HepG2 (cell line): ENCODE data around the gene ELK1. TPM values are rescaled to one million over a fixed set of nuclear protein-coding genes. Genes with fewer than 3 reads are reported as not detected.

Experiments
- ATAC-seq: fragments of 200-7000 bp; cut with Tn5 transposase; 3 replicates; pipeline ENCODE4 v1.9.1; 2020; ENCODE audit warnings: mild to moderate bottlenecking, moderate library complexity
- BruUV-seq: library from RNA; stranded (reverse); fragments of 400-500 nt; replicated peaks from 2 replicates; lab custom pipeline; 2021; lab: Mats Ljungman, UMichigan
- CTCF ChIA-PET: fragments of 300-600 bp; formaldehyde crosslinking; extraction: SDS; loops from one replicate; lab custom pipeline; 2021; ENCODE audit warnings: low total read pairs, inconsistent platforms, low intra/inter-chr PET ratio; lab: Yijun Ruan, JAX
- POLR2A ChIA-PET: fragments of 350-600 bp; sonication (Branson Sonifier 250); formaldehyde crosslinking; loops from one replicate; lab custom pipeline; 2020; ENCODE audit warnings: antibody characterized with exemption, inconsistent platforms; lab: Yijun Ruan, JAX
- DNase-seq: peaks from one replicate; pipeline ENCODE4 v3.0.0-alpha.2; 2015; ENCODE audit warnings: low spot score
- FAIRE-seq: peaks from 3 replicates; lab custom pipeline; 2011; peaks lifted over from hg19 to GRCh38; lab: Jason Lieb, UNC
- H2AFZ ChIP-seq: one replicate; pipeline ENCODE4 v1.6.1; 2011; ENCODE audit warnings: low read length, inconsistent platforms
- H3K27ac ChIP-seq: fragments of 300-600 bp; 3 replicates; pipeline ENCODE4 v1.8.0; 2011; ENCODE audit warnings: mixed run types, mild to moderate bottlenecking, mixed read lengths, low read length, inconsistent platforms; ENCODE audit not compliant: insufficient read depth; ENCODE audit errors: extremely low read length
- H3K27me3 ChIP-seq, 2 experiments: fragments of 200-600 bp in 1 of 2; 2 replicates in 1 of 2; 3 replicates in 1 of 2; pipeline versions ENCODE4 v1.6.0 to v1.8.0; 2011; ENCODE audit warnings: low read length in 2 of 2, mild to moderate bottlenecking in 2 of 2, moderate library complexity in 2 of 2, inconsistent platforms in 1 of 2; ENCODE audit not compliant: insufficient read depth in 2 of 2, control insufficient read depth in 1 of 2
- H3K36me3 ChIP-seq, 2 experiments: fragments of 200-600 bp in 1 of 2; replicated peaks in 1 of 2; 2 replicates in 1 of 2; 3 replicates in 1 of 2; pipeline versions ENCODE4 v1.5.1 to v1.8.0; 2011; ENCODE audit warnings: low read length in 2 of 2, inconsistent platforms in 1 of 2; ENCODE audit not compliant: insufficient read depth in 2 of 2, control insufficient read depth in 1 of 2
- H3K4me1 ChIP-seq: 2 replicates; pipeline ENCODE4 v1.5.1; 2012; ENCODE audit warnings: low read length, inconsistent platforms; ENCODE audit not compliant: insufficient read depth
- H3K4me2 ChIP-seq: 2 replicates; pipeline ENCODE4 v1.6.0; 2011; ENCODE audit warnings: low read depth, low read length, inconsistent platforms
- H3K4me3 ChIP-seq, 3 experiments: fragments of 200-600 bp in 1 of 3; sonication (generic), shearing (Covaris generic) in 1 of 3; replicated peaks in 1 of 3; 2 replicates each; pipeline ENCODE4 v1.5.1; 2011 to 2016; ENCODE audit warnings: low read length in 3 of 3, inconsistent platforms in 2 of 3, low read depth in 2 of 3, mild to moderate bottlenecking in 2 of 3, control low read depth in 1 of 3, mixed read lengths in 1 of 3; ENCODE audit not compliant: insufficient read depth in 1 of 3
- H3K79me2 ChIP-seq: one replicate; pipeline ENCODE4 v1.6.1; 2011; ENCODE audit warnings: low read length, inconsistent platforms; ENCODE audit not compliant: insufficient read depth
- H3K9ac ChIP-seq: 2 replicates; pipeline ENCODE4 v1.6.0; 2011; ENCODE audit warnings: mild to moderate bottlenecking, low read depth, low read length, inconsistent platforms; ENCODE audit not compliant: insufficient read depth
- H3K9me3 ChIP-seq: 2 replicates; pipeline ENCODE4 v1.5.1; 2012; ENCODE audit warnings: mild to moderate bottlenecking, low read length
- H4K20me1 ChIP-seq: 2 replicates; pipeline ENCODE4 v1.6.0; 2011; ENCODE audit warnings: inconsistent platforms, mild to moderate bottlenecking, low read length, moderate library complexity; ENCODE audit not compliant: insufficient read depth
- ARID4A ChIP-seq: sonication (generic); formaldehyde crosslinking; IDR thresholded peaks from 2 replicates; pipeline ENCODE4 v1.5.0; 2020; ENCODE audit warnings: mild to moderate bottlenecking, missing genetic modification reagents, borderline replicate concordance
- ATF2 ChIP-seq: sonication (generic); formaldehyde crosslinking; IDR thresholded peaks from 2 replicates; pipeline ENCODE4 v1.4.0; 2020; ENCODE audit warnings: missing genetic modification reagents
- CAMTA2 ChIP-seq: sonication (generic); formaldehyde crosslinking; IDR thresholded peaks from 2 replicates; pipeline ENCODE4 v1.4.0; 2020; ENCODE audit warnings: mild to moderate bottlenecking, missing genetic modification reagents, borderline replicate concordance
- DNMT1 ChIP-seq: sonication (generic); formaldehyde crosslinking; IDR thresholded peaks from 2 replicates; pipeline ENCODE4 v1.5.1; 2020; ENCODE audit warnings: mild to moderate bottlenecking, missing genetic modification reagents
- FOXA3 ChIP-seq: IDR thresholded peaks from 2 replicates; pipeline ENCODE4 v1.6.1; 2016; ENCODE audit warnings: missing genetic modification reagents, missing compliant biosample characterization
- HOXA5 ChIP-seq: sonication (generic); formaldehyde crosslinking; IDR thresholded peaks from 2 replicates; pipeline ENCODE4 v1.4.0; 2020; ENCODE audit warnings: missing genetic modification reagents
- IKZF1 ChIP-seq: fragments of 450-650 bp; IDR thresholded peaks from 2 replicates; pipeline ENCODE4 v1.7.1; 2016
- MAFK ChIP-seq, 2 experiments: IDR thresholded peaks in 1 of 2; conservative IDR thresholded peaks in 1 of 2; 2 replicates each; pipeline ENCODE4 v1.6.1; 2011; ENCODE audit warnings: improper control_type of control experiment in 2 of 2, low read length in 2 of 2
- MZF1 ChIP-seq: sonication (generic); formaldehyde crosslinking; IDR thresholded peaks from 2 replicates; pipeline ENCODE4 v1.8.1; 2023; ENCODE audit warnings: mild to moderate bottlenecking, missing genetic modification reagents, borderline replicate concordance
- RAD21 ChIP-seq: fragments of 450-650 bp; formaldehyde crosslinking; IDR thresholded peaks from 2 replicates; pipeline ENCODE4 v1.5.0; 2020; ENCODE audit warnings: mild to moderate bottlenecking
- ZBTB1 ChIP-seq: sonication (generic); formaldehyde crosslinking; IDR thresholded peaks from 2 replicates; pipeline ENCODE4 v1.4.0; 2020; ENCODE audit warnings: missing genetic modification reagents, borderline replicate concordance
- ZBTB44 ChIP-seq: sonication (generic); formaldehyde crosslinking; IDR thresholded peaks from 2 replicates; pipeline ENCODE4 v1.4.0; 2020; ENCODE audit warnings: missing genetic modification reagents
- ZMAT3 ChIP-seq: sonication (generic); formaldehyde crosslinking; conservative IDR thresholded peaks from 2 replicates; pipeline ENCODE4 v1.7.0; 2021; ENCODE audit warnings: missing genetic modification reagents
- ZNF432 ChIP-seq: sonication (generic); formaldehyde crosslinking; IDR thresholded peaks from 2 replicates; pipeline ENCODE4 v1.5.0; 2020; ENCODE audit warnings: missing genetic modification reagents, mild to moderate bottlenecking, borderline replicate concordance
- ZNF563 ChIP-seq: sonication (generic); formaldehyde crosslinking; IDR thresholded peaks from 2 replicates; pipeline ENCODE4 v1.8.0; 2022; ENCODE audit warnings: mild to moderate bottlenecking, moderate library complexity, missing genetic modification reagents
- ZNF589 ChIP-seq: sonication (generic); formaldehyde crosslinking; conservative IDR thresholded peaks from 2 replicates; pipeline ENCODE4 v1.8.0; 2022; ENCODE audit warnings: mild to moderate bottlenecking, moderate library complexity, missing genetic modification reagents
- ZNF746 ChIP-seq: sonication (generic); formaldehyde crosslinking; IDR thresholded peaks from 2 replicates; pipeline ENCODE4 v1.8.0; 2022; ENCODE audit warnings: mild to moderate bottlenecking, missing genetic modification reagents
- ZNF839 ChIP-seq: sonication (generic); formaldehyde crosslinking; IDR thresholded peaks from 2 replicates; pipeline ENCODE4 v1.4.0; 2020; ENCODE audit warnings: missing genetic modification reagents, mild to moderate bottlenecking, borderline replicate concordance
- WGBS: methylation state at CpG from one replicate; pipeline ENCODE4 v1.1.6; 2017; ENCODE audit warnings: low lambda C conversion rate; 5-methylcytosine and 5-hydroxymethylcytosine counted together
- in situ Hi-C: cut with HindIII; loops from 2 replicates; pipeline ENCODE4 v1.10.0; 2017; ENCODE audit warnings: low pct_unique_long_range_greater_than_20kb; ENCODE audit not compliant: extremely low pct_ligation_motif_present
- intact Hi-C: fragments of 100-400 bp; cut with micrococcal nuclease; formaldehyde crosslinking; loops from one replicate; pipeline ENCODE4 v1.10.0; 2022; ENCODE audit not compliant: unreplicated experiment
- polyA plus RNA-seq, 8 experiments: library from polyadenylated mRNA; depleted of rRNA in 3 of 8; stranded (reverse) in 7 of 8; unstranded in 1 of 8; fragments of >200 nt; fragmentation: Illumina TruSeq in 4 of 8; extraction: Trizol in 4 of 8; gene quantifications; 2 replicates each; pipeline versions ENCODE4 v1.2.1 to v1.2.3, GENCODE V29; 2011 to 2016; ENCODE audit warnings: low read depth in 4 of 8, missing spikeins in 1 of 8, mixed read lengths in 1 of 8; ENCODE audit not compliant: insufficient read depth in 1 of 8
- total RNA-seq, 5 experiments: library from RNA; depleted of rRNA; stranded (reverse); fragments of >200 nt; fragmentation: Illumina TruSeq; extraction: Trizol; gene quantifications; 2 replicates each; pipeline ENCODE4 v1.2.3, GENCODE V29; 2016; ENCODE audit warnings: low read depth in 1 of 5
- TF ChIP-seq, protein P1 (sequence below): sonication (generic); formaldehyde crosslinking; IDR thresholded peaks from 2 replicates; pipeline ENCODE4 v1.4.0; 2020; ENCODE audit warnings: mild to moderate bottlenecking, low read depth, missing genetic modification reagents

The ELK1 gene
- total and polyA plus RNA-seq, 2 of the 13 experiments (the other 11 are each of a cell fraction or from before 2014, with no cell fraction given): 4.3 to 7.2 TPM

DNA sequence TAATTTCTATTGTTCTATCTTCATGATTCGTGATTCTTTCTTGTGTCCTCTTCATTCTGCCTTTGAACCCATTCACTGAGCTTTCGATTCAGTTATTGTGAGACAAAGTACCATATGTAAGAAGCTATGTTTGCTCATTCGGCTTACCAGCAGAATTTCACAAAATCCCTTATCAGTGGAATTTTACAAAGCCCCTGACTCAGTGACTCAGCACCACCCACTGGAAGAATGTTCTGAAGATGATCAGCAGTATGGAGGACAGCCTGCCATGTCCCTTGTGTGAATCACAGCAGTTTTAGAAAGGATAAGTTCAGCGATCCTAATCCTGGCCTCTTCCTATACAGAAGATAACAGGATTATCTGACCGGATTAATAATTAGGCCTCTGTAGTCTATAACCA, 14.4 kb upstream of the ELK1 start:
- no TSS peak for BruUV-seq
- 63% methylated on average over 5 of the region's 5 CpGs for WGBS
- no peak overlapping the region for H3K27ac ChIP-seq
- ATAC-seq (no peak), DNase-seq (peak; percentile 4), FAIRE-seq (no peak)
- H3K36me3 ChIP-seq: no peaks in the 10 kb centered on the region
- H3K27me3 ChIP-seq: no peaks in the 10 kb centered on the region
- no peaks in the 10 kb centered on the region for H4K20me1 ChIP-seq
- intact Hi-C loops (no loop called here), in situ Hi-C loops (no loop called here)
- H2AFZ ChIP-seq: no peak overlapping the region
- H3K4me2 ChIP-seq: no peak overlapping the region
- H3K9ac ChIP-seq: no peak overlapping the region
- H3K79me2 ChIP-seq: no peaks in the 10 kb centered on the region
- H3K4me1 ChIP-seq: peaks cover 4% of the 10 kb centered on the region
- ChIA-PET CTCF (no interaction called here), POLR2A (no interaction called here)
- no peaks in the 10 kb centered on the region for H3K9me3 ChIP-seq
- TF ChIP-seq ZNF746 (no peak), CAMTA2 (no peak), HOXA5 (CRISPR knock-in tag) (no peak), MZF1 (CRISPR knock-in tag) (no peak), ZBTB44 (CRISPR knock-in tag) (no peak), ZBTB1 (no peak), ZMAT3 (no peak), ZNF839 (CRISPR knock-in tag) (no peak), ARID4A (CRISPR knock-in tag) (no peak), RAD21 (no peak), MAFK (conservative IDR thresholded peaks at IDR 0.05 in 1 of 2, IDR thresholded peaks at IDR 0.05 in 1 of 2; ENCODE audit: low read length in 2 of 2) (no peak), ZNF589 (CRISPR knock-in tag) (no peak), IKZF1 (no peak), FOXA3 (CRISPR knock-in tag) (no peak), ATF2 (CRISPR knock-in tag) (no peak), ZNF563 (no peak), ZNF432 (no peak), DNMT1 (CRISPR knock-in tag) (no peak)
- TF ChIP-seq, protein P1, sequence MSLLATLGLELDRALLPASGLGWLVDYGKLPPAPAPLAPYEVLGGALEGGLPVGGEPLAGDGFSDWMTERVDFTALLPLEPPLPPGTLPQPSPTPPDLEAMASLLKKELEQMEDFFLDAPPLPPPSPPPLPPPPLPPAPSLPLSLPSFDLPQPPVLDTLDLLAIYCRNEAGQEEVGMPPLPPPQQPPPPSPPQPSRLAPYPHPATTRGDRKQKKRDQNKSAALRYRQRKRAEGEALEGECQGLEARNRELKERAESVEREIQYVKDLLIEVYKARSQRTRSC: no peak
- H3K4me3 ChIP-seq: no peak overlapping the region
